ENCODE results near the gene LRRK1.

The LRRK1 gene

DNA sequence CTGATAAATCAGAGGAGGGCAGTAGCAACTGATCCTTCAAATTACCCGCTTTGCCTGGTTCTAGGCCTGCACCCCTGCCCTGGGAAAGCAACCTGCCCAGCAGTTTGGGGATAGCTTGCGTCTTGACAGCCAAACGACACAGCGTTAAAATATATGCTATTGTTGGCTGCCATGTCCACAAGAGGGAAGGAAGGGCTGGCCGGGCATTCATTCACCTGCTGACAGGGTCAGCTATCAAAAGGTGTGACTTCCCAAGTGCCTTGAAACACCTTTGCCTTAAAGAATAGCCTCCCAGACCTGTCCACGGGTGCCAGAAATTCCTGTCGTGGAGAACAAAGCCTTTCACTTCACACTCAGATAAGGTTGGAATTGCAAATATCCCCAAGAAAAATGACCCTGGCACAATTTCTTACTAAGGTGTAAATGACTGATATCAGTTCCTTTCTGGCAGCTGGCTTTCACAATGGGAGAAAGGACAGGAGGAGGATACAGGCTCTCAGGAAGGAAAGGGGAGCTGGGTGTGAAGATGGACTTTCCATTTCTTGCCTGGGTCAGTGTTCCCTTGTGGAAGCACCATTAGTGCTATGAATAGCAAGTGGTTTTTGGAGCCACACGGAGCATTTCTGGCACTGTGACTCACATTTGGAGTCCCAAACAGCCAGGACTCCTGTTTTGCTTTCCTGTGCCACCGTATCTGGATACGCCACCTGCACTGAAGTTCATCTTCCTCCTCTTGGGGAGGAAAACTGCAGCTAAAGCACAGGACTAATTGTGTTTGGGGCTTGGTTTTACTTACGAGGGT, 20.3 kb upstream of the LRRK1 start:
- Mint-ChIP-seq H3K9me3 (no peaks in the 10 kb centered on the region), H3K36me3 (ENCODE audit: low read depth) (no peaks in the 10 kb centered on the region), H3K4me3 (no peak overlapping the region), H3K27me3 (ENCODE audit: low read depth) (peaks cover 37% of the 10 kb centered on the region), H3K4me1 (peaks cover 39% of the 10 kb centered on the region), H3K27ac (no peak overlapping the region)
- no peak for TF ChIP-seq CTCF (IDR thresholded peaks at IDR 0.05; ENCODE audit: unreplicated experiment in 3 of 3)

- Mint-ChIP-seq H3K27ac (no peak overlapping the region), H3K27me3 (ENCODE audit: low read depth) (peaks cover 30% of the 10 kb centered on the region), H3K9me3 (no peaks in the 10 kb centered on the region), H3K36me3 (ENCODE audit: low read depth) (no peaks in the 10 kb centered on the region), H3K4me1 (peaks cover 40% of the 10 kb centered on the region), H3K4me3 (no peak overlapping the region)
- TF ChIP-seq CTCF (IDR thresholded peaks at IDR 0.05; ENCODE audit: unreplicated experiment in 3 of 3): no peak
Measured at GRCh38 chr15:100899601-100900000, 19.6 kb upstream of the LRRK1 start.

- Mint-ChIP-seq H3K27me3 (ENCODE audit: low read depth) (peaks cover 27% of the 10 kb centered on the region), H3K4me1 (peaks cover 40% of the 10 kb centered on the region), H3K4me3 (no peak overlapping the region), H3K9me3 (no peaks in the 10 kb centered on the region), H3K36me3 (ENCODE audit: low read depth) (no peaks in the 10 kb centered on the region), H3K27ac (no peak overlapping the region)
- no peak for TF ChIP-seq CTCF (IDR thresholded peaks at IDR 0.05; ENCODE audit: unreplicated experiment in 3 of 3)
Measured at GRCh38 chr15:100900136-100900794, 18.9 kb upstream of the LRRK1 start.

- Mint-ChIP-seq H3K36me3 (ENCODE audit: low read depth) (no peaks in the 10 kb centered on the region), H3K4me3 (no peak overlapping the region), H3K9me3 (no peaks in the 10 kb centered on the region), H3K27me3 (ENCODE audit: low read depth) (peaks cover 22% of the 10 kb centered on the region), H3K4me1 (peaks cover 40% of the 10 kb centered on the region), H3K27ac (peak overlapping the region; percentile 18 to 96 (median 93))
- no peak for TF ChIP-seq CTCF (IDR thresholded peaks at IDR 0.05; ENCODE audit: unreplicated experiment in 3 of 3)
Measured at GRCh38 chr15:100900795-100901169, 18.4 kb upstream of the LRRK1 start.

- no peak for TF ChIP-seq CTCF (IDR thresholded peaks at IDR 0.05; ENCODE audit: unreplicated experiment in 3 of 3)
Measured at GRCh38 chr15:100901296-100901695, 17.9 kb upstream of the LRRK1 start.

More at GRCh38 chr15:100901296-100901695, 17.9 kb upstream of the LRRK1 start:
- H3K9me3 Mint-ChIP-seq: no peaks in the 10 kb centered on the region
- H3K4me1 Mint-ChIP-seq: peaks cover 40% of the 10 kb centered on the region
- no peak overlapping the region for H3K4me3 Mint-ChIP-seq
- peaks cover 25% of the 10 kb centered on the region for H3K27me3 Mint-ChIP-seq (ENCODE audit: low read depth)
- H3K36me3 Mint-ChIP-seq (ENCODE audit: low read depth): no peaks in the 10 kb centered on the region
- peak overlapping the region; percentile 93 to 97 (median 96) for H3K27ac Mint-ChIP-seq
